Testis (tissue), 3 donors: Measurements from ENCODE around the gene NOP9. TPM values are rescaled to one million over a fixed set of nuclear protein-coding genes. Genes with fewer than 3 reads are reported as not detected.

Experiments used
- DNase-seq: peaks from one replicate; pipeline ENCODE4 v3.0.0-alpha.2; 2019
- H3K27ac ChIP-seq, 2 donors: fragments of 200-600 bp; sonication (generic); one replicate each; pipeline ENCODE4 v1.5.1; 2019
- H3K27me3 ChIP-seq: fragments of 200-600 bp; sonication (generic); one replicate; pipeline ENCODE4 v1.5.1; 2019
- H3K36me3 ChIP-seq: fragments of 200-600 bp; sonication (generic); one replicate; pipeline ENCODE4 v1.5.1; 2017; ENCODE audit warnings: low read depth; ENCODE audit errors: missing control alignments
- H3K4me1 ChIP-seq: fragments of 200-600 bp; sonication (generic); one replicate; pipeline ENCODE4 v1.5.1; 2019
- H3K4me3 ChIP-seq, 2 donors: fragments of 200-600 bp; sonication (generic); one replicate each; pipeline ENCODE4 v1.5.1; 2017 to 2019
- H3K9me3 ChIP-seq: fragments of 200-600 bp; sonication (generic); one replicate; pipeline ENCODE4 v1.5.1; 2017
- CTCF ChIP-seq, 3 experiments: fragments of 450-650 bp in 2 of 3; fragments of 200-600 bp in 1 of 3; sonication (generic) in 1 of 3; IDR thresholded peaks; one replicate each; pipeline ENCODE4 v1.5.1; 2016 to 2019; ENCODE audit warnings: antibody characterized with exemption in 3 of 3, mild to moderate bottlenecking in 2 of 3, moderate library complexity in 1 of 3
- POLR2A ChIP-seq: fragments of 450-650 bp; IDR thresholded peaks from one replicate; pipeline ENCODE4 v1.6.1; 2017; ENCODE audit warnings: antibody characterized with exemption, mild to moderate bottlenecking, moderate library complexity
- WGBS, 2 donors: methylation state at CpG; one replicate each; pipeline ENCODE4 v1.1.5; 2018; 5-methylcytosine and 5-hydroxymethylcytosine counted together
- intact Hi-C: fragments of 100-400 bp; cut with DNase I; formaldehyde crosslinking; loops from one replicate; pipeline ENCODE4 v1.15.1; 2023; ENCODE audit warnings: low total_unique reads
- polyA plus RNA-seq: library from polyadenylated mRNA; stranded (reverse); fragments of 350-450 nt; fragmentation: Illumina TruSeq; extraction: RNeasy Lipid Tissue Mini Kit (QIAGEN cat#74804); gene quantifications from one replicate; pipeline ENCODE4 v1.2.3, GENCODE V29; 2014; ENCODE audit warnings: low read depth, low replicate concordance; ENCODE audit not compliant: insufficient read depth
- total RNA-seq, 2 donors: library from RNA; depleted of rRNA; stranded (reverse); fragments of >200 nt; gene quantifications; one replicate each; pipeline ENCODE4 v1.2.3, GENCODE V29; 2016

Gene NOP9
- total and polyA plus RNA-seq, 3 donors from 2014 or later: 20.1 to 27.6 (median 25.0) TPM

GRCh38 chr14:24281636-24282035, 18.0 kb upstream of the NOP9 start:
- intact Hi-C loops: no loop called here
- Histone ChIP-seq H3K4me3 (no peak overlapping the region), H3K36me3 (no peaks in the 10 kb centered on the region), H3K4me1 (no peaks in the 10 kb centered on the region), H3K27ac (no peak overlapping the region), H3K9me3 (no peaks in the 10 kb centered on the region), H3K27me3 (no peaks in the 10 kb centered on the region)
- TF ChIP-seq CTCF (IDR thresholded peaks at IDR 0.05): no peak
- no peak for TF ChIP-seq POLR2A
- WGBS, 2 donors: 80 to 85% methylated on average over 7 of the region's 7 CpGs
- no peak for DNase-seq

GRCh38 chr14:24282736-24283135, 16.9 kb upstream of the NOP9 start:
- no peaks in the 10 kb centered on the region for H3K9me3 ChIP-seq
- H3K27me3 ChIP-seq: no peaks in the 10 kb centered on the region
- TF ChIP-seq POLR2A (no peak), CTCF (IDR thresholded peaks at IDR 0.05) (no peak)
- WGBS, 2 donors: 73 to 83% methylated on average over 2 to 3 of the region's 3 CpGs
- intact Hi-C loops: no loop called here
- no peak overlapping the region for H3K4me3 ChIP-seq
- no peak overlapping the region for H3K27ac ChIP-seq
- DNase-seq: no peak
- no peaks in the 10 kb centered on the region for H3K4me1 ChIP-seq
- H3K36me3 ChIP-seq: no peaks in the 10 kb centered on the region

- Histone ChIP-seq H3K4me1 (no peaks in the 10 kb centered on the region), H3K4me3 (no peak overlapping the region), H3K36me3 (no peaks in the 10 kb centered on the region), H3K27ac (no peak overlapping the region), H3K9me3 (no peaks in the 10 kb centered on the region), H3K27me3 (no peaks in the 10 kb centered on the region)
- intact Hi-C loops: no loop called here
- no peak for TF ChIP-seq POLR2A
- 89 to 92% methylated on average over 5 of the region's 5 CpGs for WGBS, 2 donors
- no peak for DNase-seq
Measured at GRCh38 chr14:24283796-24284460, 15.7 kb upstream of the NOP9 start.

GRCh38 chr14:24284501-24285035, 15.1 kb upstream of the NOP9 start:
- Histone ChIP-seq H3K4me1 (no peaks in the 10 kb centered on the region), H3K27ac (no peak overlapping the region), H3K9me3 (no peaks in the 10 kb centered on the region), H3K4me3 (no peak overlapping the region), H3K27me3 (no peaks in the 10 kb centered on the region), H3K36me3 (no peaks in the 10 kb centered on the region)
- no peak for TF ChIP-seq CTCF (IDR thresholded peaks at IDR 0.05)
- TF ChIP-seq POLR2A: no peak
- intact Hi-C loops: no loop called here
- no peak for DNase-seq
- WGBS, 2 donors: 80 to 85% methylated on average over 9 to 11 of the region's 11 CpGs

GRCh38 chr14:24285351-24285750, 14.3 kb upstream of the NOP9 start:
- Histone ChIP-seq H3K27ac (no peak overlapping the region), H3K27me3 (no peaks in the 10 kb centered on the region), H3K9me3 (no peaks in the 10 kb centered on the region), H3K4me1 (no peaks in the 10 kb centered on the region), H3K4me3 (no peak overlapping the region), H3K36me3 (no peaks in the 10 kb centered on the region)
- DNase-seq: no peak
- WGBS, 2 donors: 84 to 94% methylated on average over 4 of the region's 4 CpGs
- no peak for TF ChIP-seq CTCF (IDR thresholded peaks at IDR 0.05)
- TF ChIP-seq POLR2A: no peak
- intact Hi-C loops: no loop called here
